ENCODE data around the gene MASTL.

The MASTL gene

DNA sequence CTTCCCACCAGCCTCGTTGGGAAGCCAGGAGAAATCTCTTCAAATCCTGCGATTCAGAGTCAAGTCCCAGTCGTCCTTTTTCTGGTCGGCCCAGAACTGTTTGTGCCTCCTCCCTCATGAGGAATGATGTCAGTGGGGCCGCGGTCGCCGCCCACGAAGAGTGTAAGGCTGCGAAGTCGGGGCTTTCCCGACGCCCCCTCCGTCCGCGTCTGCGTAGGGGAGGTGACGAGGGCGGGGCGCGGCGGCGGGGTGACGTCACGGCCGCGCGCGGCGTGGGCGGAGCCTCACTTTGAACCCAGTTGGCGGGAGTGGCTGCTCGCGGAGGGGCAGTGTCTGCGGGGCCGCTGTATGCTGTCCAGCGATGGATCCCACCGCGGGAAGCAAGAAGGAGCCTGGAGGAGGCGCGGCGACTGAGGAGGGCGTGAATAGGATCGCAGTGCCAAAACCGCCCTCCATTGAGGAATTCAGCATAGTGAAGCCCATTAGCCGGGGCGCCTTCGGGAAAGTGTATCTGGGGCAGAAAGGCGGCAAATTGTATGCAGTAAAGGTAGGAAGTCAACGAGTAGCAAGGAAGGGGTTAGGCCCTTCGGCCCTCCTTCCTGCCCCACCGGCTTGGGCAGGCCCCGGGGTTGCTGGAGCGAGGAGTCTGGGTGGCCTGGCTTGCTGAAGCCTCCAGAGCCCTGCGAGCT lies at the start of gene MASTL (continued):
- TF ChIP-seq, protein P1, sequence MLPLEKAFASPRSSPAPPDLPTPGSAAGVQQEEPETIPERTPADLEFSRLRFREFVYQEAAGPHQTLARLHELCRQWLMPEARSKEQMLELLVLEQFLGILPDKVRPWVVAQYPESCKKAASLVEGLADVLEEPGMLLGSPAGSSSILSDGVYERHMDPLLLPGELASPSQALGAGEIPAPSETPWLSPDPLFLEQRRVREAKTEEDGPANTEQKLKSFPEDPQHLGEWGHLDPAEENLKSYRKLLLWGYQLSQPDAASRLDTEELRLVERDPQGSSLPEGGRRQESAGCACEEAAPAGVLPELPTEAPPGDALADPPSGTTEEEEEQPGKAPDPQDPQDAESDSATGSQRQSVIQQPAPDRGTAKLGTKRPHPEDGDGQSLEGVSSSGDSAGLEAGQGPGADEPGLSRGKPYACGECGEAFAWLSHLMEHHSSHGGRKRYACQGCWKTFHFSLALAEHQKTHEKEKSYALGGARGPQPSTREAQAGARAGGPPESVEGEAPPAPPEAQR (tag by site-specific recombination; IDR thresholded peaks at IDR 0.05) = no peak
- TF ChIP-seq ZNF341 (tag by site-specific recombination; IDR thresholded peaks at IDR 0.05; ENCODE audit: low read depth) = no peak
- TF ChIP-seq GLI4 (tag by site-specific recombination; IDR thresholded peaks at IDR 0.05) = peak; percentile 87
- TF ChIP-seq, protein P2, sequence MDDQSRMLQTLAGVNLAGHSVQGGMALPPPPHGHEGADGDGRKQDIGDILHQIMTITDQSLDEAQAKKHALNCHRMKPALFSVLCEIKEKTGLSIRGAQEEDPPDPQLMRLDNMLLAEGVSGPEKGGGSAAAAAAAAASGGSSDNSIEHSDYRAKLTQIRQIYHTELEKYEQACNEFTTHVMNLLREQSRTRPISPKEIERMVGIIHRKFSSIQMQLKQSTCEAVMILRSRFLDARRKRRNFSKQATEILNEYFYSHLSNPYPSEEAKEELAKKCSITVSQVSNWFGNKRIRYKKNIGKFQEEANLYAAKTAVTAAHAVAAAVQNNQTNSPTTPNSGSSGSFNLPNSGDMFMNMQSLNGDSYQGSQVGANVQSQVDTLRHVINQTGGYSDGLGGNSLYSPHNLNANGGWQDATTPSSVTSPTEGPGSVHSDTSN (CRISPR knock-in tag; IDR thresholded peaks at IDR 0.05) = 0 out of 2 replicates have a peak, but pooled peaks have one; percentile 64
- no peak for TF ChIP-seq ZNF624 (tag by site-specific recombination; IDR thresholded peaks at IDR 0.05)
- no peak for TF ChIP-seq ZNF768 (tag by site-specific recombination; IDR thresholded peaks at IDR 0.05)
- TF ChIP-seq ZNF138 (tag by site-specific recombination; IDR thresholded peaks at IDR 0.05; ENCODE audit: borderline replicate concordance) = no peak
- TF ChIP-seq YY2 (tag by site-specific recombination; IDR thresholded peaks at IDR 0.05) = peak; percentile 49; the same call in 1 of the 2 replicates
- TF ChIP-seq, protein P3, sequence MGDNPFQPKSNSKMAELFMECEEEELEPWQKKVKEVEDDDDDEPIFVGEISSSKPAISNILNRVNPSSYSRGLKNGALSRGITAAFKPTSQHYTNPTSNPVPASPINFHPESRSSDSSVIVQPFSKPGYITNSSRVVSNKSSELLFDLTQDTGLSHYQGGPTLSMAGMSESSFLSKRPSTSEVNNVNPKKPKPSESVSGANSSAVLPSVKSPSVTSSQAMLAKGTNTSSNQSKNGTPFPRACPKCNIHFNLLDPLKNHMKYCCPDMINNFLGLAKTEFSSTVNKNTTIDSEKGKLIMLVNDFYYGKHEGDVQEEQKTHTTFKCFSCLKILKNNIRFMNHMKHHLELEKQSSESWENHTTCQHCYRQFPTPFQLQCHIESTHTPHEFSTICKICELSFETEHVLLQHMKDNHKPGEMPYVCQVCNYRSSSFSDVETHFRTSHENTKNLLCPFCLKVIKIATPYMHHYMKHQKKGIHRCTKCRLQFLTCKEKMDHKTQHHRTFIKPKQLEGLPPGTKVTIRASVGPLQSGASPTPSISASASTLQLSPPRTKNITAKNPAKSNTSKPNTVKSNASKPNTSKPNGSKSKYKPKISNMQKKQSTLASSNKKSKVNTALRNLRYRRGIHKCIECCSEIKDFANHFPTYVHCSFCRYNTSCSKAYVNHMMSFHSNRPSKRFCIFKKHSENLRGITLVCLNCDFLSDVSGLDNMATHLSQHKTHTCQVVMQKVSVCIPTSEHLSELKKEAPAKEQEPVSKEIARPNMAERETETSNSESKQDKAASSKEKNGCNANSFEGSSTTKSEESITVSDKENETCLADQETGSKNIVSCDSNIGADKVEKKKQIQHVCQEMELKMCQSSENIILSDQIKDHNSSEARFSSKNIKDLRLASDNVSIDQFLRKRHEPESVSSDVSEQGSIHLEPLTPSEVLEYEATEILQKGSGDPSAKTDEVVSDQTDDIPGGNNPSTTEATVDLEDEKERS (tag by site-specific recombination; IDR thresholded peaks at IDR 0.05) = no peak
- TF ChIP-seq ZBTB8A (tag by site-specific recombination; IDR thresholded peaks at IDR 0.05) = no peak; the same call in none of the 2 replicates
- TF ChIP-seq AEBP2 (tag by site-specific recombination; IDR thresholded peaks at IDR 0.05; ENCODE audit: borderline replicate concordance) = no peak
- TF ChIP-seq WT1 (tag by site-specific recombination; IDR thresholded peaks at IDR 0.05) = peak; percentile 71
- no peak for TF ChIP-seq ZNF404 (tag by site-specific recombination; IDR thresholded peaks at IDR 0.05)
- no peak for TF ChIP-seq ZNF157 (tag by site-specific recombination; IDR thresholded peaks at IDR 0.05)
- TF ChIP-seq MEIS1 (CRISPR knock-in tag; IDR thresholded peaks at IDR 0.05; ENCODE audit: borderline replicate concordance) = no peak
- peak; percentile 63 for TF ChIP-seq ZEB2 (tag by site-specific recombination; IDR thresholded peaks at IDR 0.05)
- no peak for TF ChIP-seq ZBTB11 (tag by site-specific recombination; conservative IDR thresholded peaks at IDR 0.05; ENCODE audit: low read depth)
- no peak for TF ChIP-seq ZNF776 (tag by site-specific recombination; IDR thresholded peaks at IDR 0.05; ENCODE audit: borderline replicate concordance)
- TF ChIP-seq, protein P4, sequence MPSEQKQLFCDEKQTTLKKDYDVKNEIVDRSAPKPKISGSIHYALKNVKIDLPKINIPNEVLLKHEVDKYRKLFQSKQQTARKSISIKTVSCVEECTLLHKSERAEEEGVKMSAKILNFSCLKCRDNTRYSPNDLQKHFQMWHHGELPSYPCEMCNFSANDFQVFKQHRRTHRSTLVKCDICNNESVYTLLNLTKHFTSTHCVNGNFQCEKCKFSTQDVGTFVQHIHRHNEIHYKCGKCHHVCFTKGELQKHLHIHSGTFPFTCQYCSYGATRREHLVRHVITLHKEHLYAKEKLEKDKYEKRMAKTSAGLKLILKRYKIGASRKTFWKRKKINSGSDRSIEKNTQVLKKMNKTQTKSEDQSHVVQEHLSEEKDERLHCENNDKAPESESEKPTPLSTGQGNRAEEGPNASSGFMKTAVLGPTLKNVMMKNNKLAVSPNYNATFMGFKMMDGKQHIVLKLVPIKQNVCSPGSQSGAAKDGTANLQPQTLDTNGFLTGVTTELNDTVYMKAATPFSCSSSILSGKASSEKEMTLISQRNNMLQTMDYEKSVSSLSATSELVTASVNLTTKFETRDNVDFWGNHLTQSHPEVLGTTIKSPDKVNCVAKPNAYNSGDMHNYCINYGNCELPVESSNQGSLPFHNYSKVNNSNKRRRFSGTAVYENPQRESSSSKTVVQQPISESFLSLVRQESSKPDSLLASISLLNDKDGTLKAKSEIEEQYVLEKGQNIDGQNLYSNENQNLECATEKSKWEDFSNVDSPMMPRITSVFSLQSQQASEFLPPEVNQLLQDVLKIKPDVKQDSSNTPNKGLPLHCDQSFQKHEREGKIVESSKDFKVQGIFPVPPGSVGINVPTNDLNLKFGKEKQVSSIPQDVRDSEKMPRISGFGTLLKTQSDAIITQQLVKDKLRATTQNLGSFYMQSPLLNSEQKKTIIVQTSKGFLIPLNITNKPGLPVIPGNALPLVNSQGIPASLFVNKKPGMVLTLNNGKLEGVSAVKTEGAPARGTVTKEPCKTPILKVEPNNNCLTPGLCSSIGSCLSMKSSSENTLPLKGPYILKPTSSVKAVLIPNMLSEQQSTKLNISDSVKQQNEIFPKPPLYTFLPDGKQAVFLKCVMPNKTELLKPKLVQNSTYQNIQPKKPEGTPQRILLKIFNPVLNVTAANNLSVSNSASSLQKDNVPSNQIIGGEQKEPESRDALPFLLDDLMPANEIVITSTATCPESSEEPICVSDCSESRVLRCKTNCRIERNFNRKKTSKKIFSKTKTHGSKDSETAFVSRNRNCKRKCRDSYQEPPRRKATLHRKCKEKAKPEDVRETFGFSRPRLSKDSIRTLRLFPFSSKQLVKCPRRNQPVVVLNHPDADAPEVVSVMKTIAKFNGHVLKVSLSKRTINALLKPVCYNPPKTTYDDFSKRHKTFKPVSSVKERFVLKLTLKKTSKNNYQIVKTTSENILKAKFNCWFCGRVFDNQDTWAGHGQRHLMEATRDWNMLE (tag by site-specific recombination; conservative IDR thresholded peaks at IDR 0.05; ENCODE audit: low read depth) = peak; percentile 31; the same call in 1 of the 2 replicates
- TF ChIP-seq, protein P5, sequence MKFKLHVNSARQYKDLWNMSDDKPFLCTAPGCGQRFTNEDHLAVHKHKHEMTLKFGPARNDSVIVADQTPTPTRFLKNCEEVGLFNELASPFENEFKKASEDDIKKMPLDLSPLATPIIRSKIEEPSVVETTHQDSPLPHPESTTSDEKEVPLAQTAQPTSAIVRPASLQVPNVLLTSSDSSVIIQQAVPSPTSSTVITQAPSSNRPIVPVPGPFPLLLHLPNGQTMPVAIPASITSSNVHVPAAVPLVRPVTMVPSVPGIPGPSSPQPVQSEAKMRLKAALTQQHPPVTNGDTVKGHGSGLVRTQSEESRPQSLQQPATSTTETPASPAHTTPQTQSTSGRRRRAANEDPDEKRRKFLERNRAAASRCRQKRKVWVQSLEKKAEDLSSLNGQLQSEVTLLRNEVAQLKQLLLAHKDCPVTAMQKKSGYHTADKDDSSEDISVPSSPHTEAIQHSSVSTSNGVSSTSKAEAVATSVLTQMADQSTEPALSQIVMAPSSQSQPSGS (tag by site-specific recombination; IDR thresholded peaks at IDR 0.05; ENCODE audit: low read depth) = peak; percentile 99

Data from HEK293 (cell line).